Measurements from ENCODE around the gene LRRC1.

DNA sequence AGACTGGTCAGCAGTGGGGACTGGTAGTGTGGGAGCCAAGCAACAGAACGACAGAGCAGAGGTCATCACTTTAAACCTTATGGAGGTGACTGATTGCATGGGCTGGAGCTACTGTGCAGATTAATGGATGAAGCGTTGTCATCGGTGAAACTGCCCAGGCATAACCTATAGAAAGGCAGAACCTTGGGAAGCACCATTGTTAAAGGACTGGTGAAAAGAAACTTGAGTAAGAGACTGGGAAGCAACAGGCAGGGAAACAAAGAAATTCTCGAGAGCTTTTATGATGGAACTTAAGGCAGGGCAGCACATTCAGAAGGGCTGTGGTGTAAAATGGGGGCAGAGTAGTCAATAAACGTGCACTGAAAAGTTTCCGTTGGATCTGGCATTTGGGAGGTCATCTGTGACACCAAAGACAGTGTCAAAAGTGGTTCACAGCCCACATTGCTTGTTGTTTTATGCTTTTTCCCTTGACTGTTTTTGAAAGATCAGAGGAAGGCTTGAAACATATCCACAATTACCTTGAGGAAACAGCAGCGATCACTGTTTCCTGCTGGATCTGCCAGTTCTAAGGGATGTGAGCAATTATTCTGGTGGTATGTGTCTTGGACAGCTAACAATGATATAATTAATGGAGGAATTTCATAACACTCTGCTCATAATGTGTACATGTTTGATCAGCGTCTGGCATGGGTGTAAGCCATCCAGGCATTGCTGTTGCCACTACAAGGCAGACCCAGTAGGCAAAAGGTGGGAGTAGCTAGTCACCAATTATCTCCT, 62.7 kb downstream of the LRRC1 start:
- no peak for TF ChIP-seq MYC (IDR thresholded peaks at IDR 0.05; ENCODE audit: insufficient read depth, insufficient read length, insufficient replicate concordance, low read length, severe bottlenecking)
- TF ChIP-seq, protein P1, sequence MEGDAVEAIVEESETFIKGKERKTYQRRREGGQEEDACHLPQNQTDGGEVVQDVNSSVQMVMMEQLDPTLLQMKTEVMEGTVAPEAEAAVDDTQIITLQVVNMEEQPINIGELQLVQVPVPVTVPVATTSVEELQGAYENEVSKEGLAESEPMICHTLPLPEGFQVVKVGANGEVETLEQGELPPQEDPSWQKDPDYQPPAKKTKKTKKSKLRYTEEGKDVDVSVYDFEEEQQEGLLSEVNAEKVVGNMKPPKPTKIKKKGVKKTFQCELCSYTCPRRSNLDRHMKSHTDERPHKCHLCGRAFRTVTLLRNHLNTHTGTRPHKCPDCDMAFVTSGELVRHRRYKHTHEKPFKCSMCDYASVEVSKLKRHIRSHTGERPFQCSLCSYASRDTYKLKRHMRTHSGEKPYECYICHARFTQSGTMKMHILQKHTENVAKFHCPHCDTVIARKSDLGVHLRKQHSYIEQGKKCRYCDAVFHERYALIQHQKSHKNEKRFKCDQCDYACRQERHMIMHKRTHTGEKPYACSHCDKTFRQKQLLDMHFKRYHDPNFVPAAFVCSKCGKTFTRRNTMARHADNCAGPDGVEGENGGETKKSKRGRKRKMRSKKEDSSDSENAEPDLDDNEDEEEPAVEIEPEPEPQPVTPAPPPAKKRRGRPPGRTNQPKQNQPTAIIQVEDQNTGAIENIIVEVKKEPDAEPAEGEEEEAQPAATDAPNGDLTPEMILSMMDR (IDR thresholded peaks at IDR 0.05 in 2 of 3, conservative IDR thresholded peaks at IDR 0.05 in 1 of 3; ENCODE audit: control insufficient read depth in 2 of 3, extremely low read depth in 1 of 3, insufficient read depth in 1 of 3, low read depth in 3 of 3, low read length in 3 of 3), result no peak
- TF ChIP-seq POLR2A (IDR thresholded peaks at IDR 0.05; ENCODE audit: low read depth, low read length), result no peak
- TF ChIP-seq LARP7 (IDR thresholded peaks at IDR 0.05), result no peak
- no peak for TF ChIP-seq EZH2 (IDR thresholded peaks at IDR 0.05; ENCODE audit: borderline replicate concordance, control insufficient read depth, low read depth, low read length)
- no peak for TF ChIP-seq SUZ12 (IDR thresholded peaks at IDR 0.05; ENCODE audit: unreplicated experiment)
- TF ChIP-seq REST (IDR thresholded peaks at IDR 0.05; ENCODE audit: low read depth, low read length), result no peak

Data from GM12878 (cell line).